IPS-18a (cell line): ENCODE data around the gene SEMA6A.

Experiments
- H3K27ac ChIP-seq: one replicate; pipeline ENCODE4 v1.5.1; 2013; ENCODE audit warnings: low read length
- H3K27me3 ChIP-seq: one replicate; pipeline ENCODE4 v1.6.1; 2013; ENCODE audit warnings: mild to moderate bottlenecking, low read length; ENCODE audit not compliant: control insufficient read depth, insufficient read depth
- H3K36me3 ChIP-seq: one replicate; pipeline ENCODE4 v1.6.1; 2013; ENCODE audit warnings: low read depth, low read length; ENCODE audit not compliant: control insufficient read depth
- H3K4me1 ChIP-seq: one replicate; pipeline ENCODE4 v1.6.1; 2013; ENCODE audit warnings: low read depth, low read length; ENCODE audit not compliant: control insufficient read depth
- H3K4me3 ChIP-seq: one replicate; pipeline ENCODE4 v1.5.1; 2013; ENCODE audit warnings: low read length
- H3K9ac ChIP-seq: one replicate; pipeline ENCODE4 v1.6.1; 2013; ENCODE audit warnings: mild to moderate bottlenecking, low read length, moderate library complexity
- H3K9me3 ChIP-seq: one replicate; pipeline ENCODE4 v1.6.1; 2013; ENCODE audit warnings: low read depth, low read length; ENCODE audit not compliant: control insufficient read depth

SEMA6A gene

GRCh38 chr5:116438979-116439554 is 135.6 kb downstream of the SEMA6A start:
- H3K27me3 ChIP-seq: peaks cover 33% of the 10 kb centered on the region
- no peaks in the 10 kb centered on the region for H3K9me3 ChIP-seq
- H3K4me1 ChIP-seq: peaks cover 26% of the 10 kb centered on the region
- H3K4me3 ChIP-seq: no peak overlapping the region
- no peaks in the 10 kb centered on the region for H3K36me3 ChIP-seq
- no peak overlapping the region for H3K9ac ChIP-seq
- H3K27ac ChIP-seq: no peak overlapping the region

- Histone ChIP-seq H3K4me1 (peaks cover 21% of the 10 kb centered on the region), H3K9ac (no peak overlapping the region), H3K27me3 (peaks cover 33% of the 10 kb centered on the region), H3K4me3 (no peak overlapping the region), H3K27ac (no peak overlapping the region), H3K36me3 (no peaks in the 10 kb centered on the region), H3K9me3 (no peaks in the 10 kb centered on the region)
These were observed 136.6 kb downstream of the SEMA6A start for GRCh38 chr5:116437922-116438578.

- Histone ChIP-seq H3K27ac (no peak overlapping the region), H3K4me3 (no peak overlapping the region)
These were observed 137.3 kb downstream of the SEMA6A start for GRCh38 chr5:116437351-116437705.

GRCh38 chr5:116436674-116437350 is 137.8 kb downstream of the SEMA6A start:
- H3K27me3 ChIP-seq: peaks cover 33% of the 10 kb centered on the region

More at GRCh38 chr5:116437351-116437705, 137.3 kb downstream of the SEMA6A start:
- no peak overlapping the region for H3K9ac ChIP-seq
- peaks cover 33% of the 10 kb centered on the region for H3K27me3 ChIP-seq
- H3K4me1 ChIP-seq: peaks cover 21% of the 10 kb centered on the region
- no peaks in the 10 kb centered on the region for H3K9me3 ChIP-seq
- H3K36me3 ChIP-seq: no peaks in the 10 kb centered on the region

GRCh38 chr5:116428966-116429365 is 145.7 kb downstream of the SEMA6A start:
- no peaks in the 10 kb centered on the region for H3K9me3 ChIP-seq
- no peak overlapping the region for H3K9ac ChIP-seq
- H3K27me3 ChIP-seq: no peaks in the 10 kb centered on the region
- H3K27ac ChIP-seq: no peak overlapping the region
- H3K36me3 ChIP-seq: no peaks in the 10 kb centered on the region
- no peak overlapping the region for H3K4me3 ChIP-seq
- no peaks in the 10 kb centered on the region for H3K4me1 ChIP-seq

More at GRCh38 chr5:116436674-116437350, 137.8 kb downstream of the SEMA6A start:
- no peaks in the 10 kb centered on the region for H3K36me3 ChIP-seq
- no peak overlapping the region for H3K27ac ChIP-seq
- no peaks in the 10 kb centered on the region for H3K9me3 ChIP-seq
- H3K4me1 ChIP-seq: peaks cover 21% of the 10 kb centered on the region
- no peak overlapping the region for H3K4me3 ChIP-seq
- no peak overlapping the region for H3K9ac ChIP-seq

GRCh38 chr5:116428413-116428812 is 146.2 kb downstream of the SEMA6A start:
- H3K9ac ChIP-seq: no peak overlapping the region
- H3K27me3 ChIP-seq: no peaks in the 10 kb centered on the region
- no peaks in the 10 kb centered on the region for H3K4me1 ChIP-seq
- no peaks in the 10 kb centered on the region for H3K36me3 ChIP-seq
- H3K4me3 ChIP-seq: no peak overlapping the region
- H3K9me3 ChIP-seq: no peaks in the 10 kb centered on the region
- H3K27ac ChIP-seq: no peak overlapping the region

- Histone ChIP-seq H3K36me3 (no peaks in the 10 kb centered on the region), H3K27me3 (no peaks in the 10 kb centered on the region), H3K4me3 (no peak overlapping the region), H3K4me1 (no peaks in the 10 kb centered on the region), H3K27ac (no peak overlapping the region), H3K9ac (no peak overlapping the region), H3K9me3 (no peaks in the 10 kb centered on the region)
These were observed 149.7 kb downstream of the SEMA6A start for GRCh38 chr5:116424951-116425350.

GRCh38 chr5:116424258-116424615 is 150.4 kb downstream of the SEMA6A start:
- H3K4me3 ChIP-seq: no peak overlapping the region
- no peak overlapping the region for H3K27ac ChIP-seq
- no peaks in the 10 kb centered on the region for H3K9me3 ChIP-seq

GRCh38 chr5:116423587-116424257 is 150.9 kb downstream of the SEMA6A start:
- H3K4me1 ChIP-seq: no peaks in the 10 kb centered on the region
- no peak overlapping the region for H3K9ac ChIP-seq
- H3K4me3 ChIP-seq: no peak overlapping the region
- H3K9me3 ChIP-seq: no peaks in the 10 kb centered on the region
- no peak overlapping the region for H3K27ac ChIP-seq
- no peaks in the 10 kb centered on the region for H3K27me3 ChIP-seq
- H3K36me3 ChIP-seq: no peaks in the 10 kb centered on the region

More at GRCh38 chr5:116424258-116424615, 150.4 kb downstream of the SEMA6A start:
- no peaks in the 10 kb centered on the region for H3K27me3 ChIP-seq
- H3K36me3 ChIP-seq: no peaks in the 10 kb centered on the region
- no peaks in the 10 kb centered on the region for H3K4me1 ChIP-seq
- H3K9ac ChIP-seq: no peak overlapping the region

- H3K4me1 ChIP-seq: no peaks in the 10 kb centered on the region
- H3K27ac ChIP-seq: no peak overlapping the region
- no peaks in the 10 kb centered on the region for H3K27me3 ChIP-seq
- H3K9me3 ChIP-seq: no peaks in the 10 kb centered on the region
- H3K4me3 ChIP-seq: no peak overlapping the region
- no peak overlapping the region for H3K9ac ChIP-seq
- H3K36me3 ChIP-seq: no peaks in the 10 kb centered on the region
These were observed 151.5 kb downstream of the SEMA6A start for GRCh38 chr5:116423141-116423540.

- H3K27ac ChIP-seq: no peak overlapping the region
- no peaks in the 10 kb centered on the region for H3K9me3 ChIP-seq
These were observed 153.5 kb downstream of the SEMA6A start for GRCh38 chr5:116421080-116421629.

More at GRCh38 chr5:116421080-116421629, 153.5 kb downstream of the SEMA6A start:
- H3K4me1 ChIP-seq: no peaks in the 10 kb centered on the region
- no peak overlapping the region for H3K9ac ChIP-seq
- H3K36me3 ChIP-seq: no peaks in the 10 kb centered on the region
- no peak overlapping the region for H3K4me3 ChIP-seq
- no peaks in the 10 kb centered on the region for H3K27me3 ChIP-seq
